HG02798 (cell line): ENCODE data around the gene TMEM179.
"Not testable (repeated sequence)": the region's sequence is repeated elsewhere in the genome, so short reads cannot be mapped to it uniquely, and the experiment has no call there.

Experiments
- ATAC-seq: cut with Tn5 transposase; IDR thresholded peaks from one replicate; pipeline ENCODE4 v1.9.1; 2021; ENCODE audit warnings: mild to moderate bottlenecking; ENCODE audit not compliant: unreplicated experiment, poor library complexity

TMEM179 gene

GRCh38 chr14:104588066-104588857, 16.3 kb downstream of the TMEM179 start:
- ATAC-seq = no peak

- ATAC-seq = no peak
These were observed 16.9 kb downstream of the TMEM179 start for GRCh38 chr14:104587641-104588040.

- ATAC-seq = no peak
These were observed 17.5 kb downstream of the TMEM179 start for GRCh38 chr14:104586832-104587620.

- no peak for ATAC-seq
These were observed 18.4 kb downstream of the TMEM179 start for GRCh38 chr14:104585966-104586697.

GRCh38 chr14:104584557-104584956, 20.0 kb downstream of the TMEM179 start:
- no peak for ATAC-seq

- no peak for ATAC-seq
These were observed 20.9 kb downstream of the TMEM179 start for GRCh38 chr14:104583424-104584306.

- ATAC-seq = no peak
These were observed 21.9 kb downstream of the TMEM179 start for GRCh38 chr14:104582662-104583061.

GRCh38 chr14:104582005-104582404, 22.6 kb downstream of the TMEM179 start:
- no peak for ATAC-seq

- no peak for ATAC-seq
These were observed 23.1 kb downstream of the TMEM179 start for GRCh38 chr14:104581521-104581920.

GRCh38 chr14:104580961-104581360, 23.6 kb downstream of the TMEM179 start:
- ATAC-seq = no peak

- ATAC-seq = not testable (repeated sequence)
These were observed 24.6 kb downstream of the TMEM179 start for GRCh38 chr14:104579939-104580338.

- no peak for ATAC-seq
These were observed 25.1 kb downstream of the TMEM179 start, which contains the start of gene C14orf180 for GRCh38 chr14:104579507-104579906. TSS of gene C14orf180 (plus strand) at chr14:104579764. CDS start at chr14:104586431, 6,667 bp downstream.

GRCh38 chr14:104578321-104578720, 26.3 kb downstream of the TMEM179 start:
- no peak for ATAC-seq

- no peak for ATAC-seq
These were observed 26.7 kb downstream of the TMEM179 start for GRCh38 chr14:104577847-104578301.

- ATAC-seq = no peak
These were observed 27.1 kb downstream of the TMEM179 start for GRCh38 chr14:104577426-104577825.

GRCh38 chr14:104576970-104577332, 27.6 kb downstream of the TMEM179 start:
- no peak for ATAC-seq

- ATAC-seq = no peak
These were observed 28.2 kb downstream of the TMEM179 start for GRCh38 chr14:104576232-104576969.

- ATAC-seq = no peak
These were observed 29.5 kb downstream of the TMEM179 start for GRCh38 chr14:104574978-104575583.

- no peak for ATAC-seq
These were observed 30.0 kb downstream of the TMEM179 start for GRCh38 chr14:104574536-104574935.
